Naive B cell (primary cell): Measurements from ENCODE around the gene ADAMTS3. TPM values are rescaled to one million over a fixed set of nuclear protein-coding genes. Genes with fewer than 3 reads are reported as not detected.
"Not testable (repeated sequence)": the region's sequence is repeated elsewhere in the genome, so short reads cannot be mapped to it uniquely, and the experiment has no call there.

Source experiments
- ATAC-seq, 2 donors: fragments of 150-1000 bp; cut with Tn5 transposase; 2 replicates each; pipeline ENCODE4 v1.10.0; 2021; ENCODE audit warnings: low read depth in 2 of 2, mild to moderate bottlenecking in 2 of 2, moderate library complexity in 2 of 2
- DNase-seq: peaks from one replicate; pipeline ENCODE4 v3.0.0; 2022
- H3K27ac Mint-ChIP-seq, 6 donors: one replicate each; pipeline ENCODE4 v1.8.0; 2020 to 2022; ENCODE audit warnings: mild to moderate bottlenecking in 6 of 6, mixed read lengths in 6 of 6, moderate library complexity in 5 of 6, inconsistent platforms in 2 of 6
- H3K27me3 Mint-ChIP-seq, 3 donors: one replicate each; pipeline ENCODE4 v1.8.0; 2021 to 2022; ENCODE audit warnings: mixed read lengths in 3 of 3, mild to moderate bottlenecking in 1 of 3
- H3K36me3 Mint-ChIP-seq, 2 donors: one replicate each; pipeline ENCODE4 v1.8.0; 2020 to 2022; ENCODE audit warnings: mixed read lengths in 2 of 2, inconsistent platforms in 1 of 2, mild to moderate bottlenecking in 1 of 2
- H3K4me1 Mint-ChIP-seq, 3 donors: one replicate each; pipeline ENCODE4 v1.8.0; 2020 to 2022; ENCODE audit warnings: mixed read lengths in 3 of 3, inconsistent platforms in 1 of 3, mild to moderate bottlenecking in 1 of 3, moderate library complexity in 1 of 3
- H3K4me3 Mint-ChIP-seq, 8 donors: one replicate each; pipeline ENCODE4 v1.8.0; 2020 to 2022; ENCODE audit warnings: mild to moderate bottlenecking in 8 of 8, mixed read lengths in 8 of 8, moderate library complexity in 8 of 8, inconsistent platforms in 2 of 8
- H3K9me3 Mint-ChIP-seq, 7 donors: one replicate each; pipeline ENCODE4 v1.8.0; 2020 to 2022; ENCODE audit warnings: mixed read lengths in 7 of 7, mild to moderate bottlenecking in 5 of 7, inconsistent platforms in 2 of 7, moderate library complexity in 1 of 7
- polyA plus RNA-seq, 6 donors: library from polyadenylated mRNA; unstranded; fragments of 300-500 nt; fragmentation: Illumina TruSeq; gene quantifications; one replicate each; pipeline ENCODE4 v1.2.3, GENCODE V29; 2021; ENCODE audit warnings: low read depth in 6 of 6

ADAMTS3 gene
- polyA plus RNA-seq, 6 donors from 2014 or later, result not detected

GRCh38 chr4:72440386-72440785, 128.6 kb downstream of the ADAMTS3 start:
- H3K4me1 Mint-ChIP-seq, result no peaks in the 10 kb centered on the region
- DNase-seq (no peak), ATAC-seq (no peak)
- H3K4me3 Mint-ChIP-seq, result no peak overlapping the region
- no peak overlapping the region for H3K27ac Mint-ChIP-seq
- H3K36me3 Mint-ChIP-seq, result no peaks in the 10 kb centered on the region
- peaks cover 0 to 3% (median 0%) of the 10 kb centered on the region in 7 donors for H3K9me3 Mint-ChIP-seq
- H3K27me3 Mint-ChIP-seq, result no peaks in the 10 kb centered on the region

- no peaks in the 10 kb centered on the region for H3K36me3 Mint-ChIP-seq
Measured at GRCh38 chr4:72432975-72433374, 136.0 kb downstream of the ADAMTS3 start.

GRCh38 chr4:72432282-72432681, 136.7 kb downstream of the ADAMTS3 start:
- no peaks in the 10 kb centered on the region for H3K4me1 Mint-ChIP-seq
- H3K27ac Mint-ChIP-seq, result peak overlapping the region in 1 of 6 donors; percentile 77
- no peak overlapping the region for H3K4me3 Mint-ChIP-seq
- DNase-seq (no peak), ATAC-seq (no peak)
- no peaks in the 10 kb centered on the region for H3K36me3 Mint-ChIP-seq
- peaks cover 0 to 3% (median 0%) of the 10 kb centered on the region in 7 donors for H3K9me3 Mint-ChIP-seq
- H3K27me3 Mint-ChIP-seq, result no peaks in the 10 kb centered on the region

More at GRCh38 chr4:72432975-72433374, 136.0 kb downstream of the ADAMTS3 start:
- no peak for ATAC-seq
- Mint-ChIP-seq H3K4me1 (no peaks in the 10 kb centered on the region), H3K27me3 (no peaks in the 10 kb centered on the region), H3K9me3 (peaks cover 0 to 3% (median 0%) of the 10 kb centered on the region in 7 donors), H3K27ac (no peak overlapping the region), H3K4me3 (no peak overlapping the region)
- no peak for DNase-seq

GRCh38 chr4:72430988-72431387, 138.0 kb downstream of the ADAMTS3 start:
- ATAC-seq, result no peak
- DNase-seq, result no peak
- Mint-ChIP-seq H3K4me3 (no peak overlapping the region), H3K9me3 (peaks cover 0 to under 1% (median 0%) of the 10 kb centered on the region in 7 donors), H3K36me3 (no peaks in the 10 kb centered on the region), H3K27me3 (no peaks in the 10 kb centered on the region), H3K27ac (no peak overlapping the region), H3K4me1 (no peaks in the 10 kb centered on the region)

- Mint-ChIP-seq H3K27ac (no peak overlapping the region), H3K4me1 (no peaks in the 10 kb centered on the region), H3K27me3 (no peaks in the 10 kb centered on the region), H3K9me3 (no peaks in the 10 kb centered on the region), H3K4me3 (no peak overlapping the region), H3K36me3 (no peaks in the 10 kb centered on the region)
- DNase-seq (no peak), ATAC-seq (no peak)
Measured at GRCh38 chr4:72430050-72430449, 139.0 kb downstream of the ADAMTS3 start.

GRCh38 chr4:72429397-72429889, 139.6 kb downstream of the ADAMTS3 start:
- H3K9me3 Mint-ChIP-seq, result no peaks in the 10 kb centered on the region
- H3K27ac Mint-ChIP-seq, result no peak overlapping the region

GRCh38 chr4:72427057-72427456, 142.0 kb downstream of the ADAMTS3 start:
- no peaks in the 10 kb centered on the region for H3K36me3 Mint-ChIP-seq
- no peaks in the 10 kb centered on the region for H3K9me3 Mint-ChIP-seq
- H3K27ac Mint-ChIP-seq, result no peak overlapping the region
- no peaks in the 10 kb centered on the region for H3K4me1 Mint-ChIP-seq
- ATAC-seq, result no peak
- H3K27me3 Mint-ChIP-seq, result no peaks in the 10 kb centered on the region
- H3K4me3 Mint-ChIP-seq, result no peak overlapping the region
- no peak for DNase-seq

More at GRCh38 chr4:72429397-72429889, 139.6 kb downstream of the ADAMTS3 start:
- no peaks in the 10 kb centered on the region for H3K4me1 Mint-ChIP-seq
- DNase-seq, result no peak
- no peak overlapping the region for H3K4me3 Mint-ChIP-seq
- H3K27me3 Mint-ChIP-seq, result no peaks in the 10 kb centered on the region
- no peaks in the 10 kb centered on the region for H3K36me3 Mint-ChIP-seq
- no peak for ATAC-seq

- H3K27me3 Mint-ChIP-seq, H3K4me3 Mint-ChIP-seq, H3K4me1 Mint-ChIP-seq, H3K9me3 Mint-ChIP-seq, H3K27ac Mint-ChIP-seq, H3K36me3 Mint-ChIP-seq, DNase-seq, ATAC-seq: not testable (repeated sequence)
Measured at GRCh38 chr4:72425908-72426307, 143.1 kb downstream of the ADAMTS3 start.

GRCh38 chr4:72424006-72424405, 145.0 kb downstream of the ADAMTS3 start:
- H3K36me3 Mint-ChIP-seq, result no peaks in the 10 kb centered on the region
- H3K4me1 Mint-ChIP-seq, result no peaks in the 10 kb centered on the region
- DNase-seq, result no peak
- no peak overlapping the region for H3K27ac Mint-ChIP-seq
- H3K4me3 Mint-ChIP-seq, result no peak overlapping the region
- H3K9me3 Mint-ChIP-seq, result peaks cover 0 to 9% (median 0%) of the 10 kb centered on the region in 7 donors
- no peaks in the 10 kb centered on the region for H3K27me3 Mint-ChIP-seq
- ATAC-seq, result no peak

GRCh38 chr4:72422416-72422815, 146.6 kb downstream of the ADAMTS3 start:
- Mint-ChIP-seq H3K36me3 (no peaks in the 10 kb centered on the region), H3K9me3 (peaks cover 0 to 9% (median 0%) of the 10 kb centered on the region in 7 donors), H3K27ac (no peak overlapping the region), H3K4me3 (no peak overlapping the region), H3K27me3 (no peaks in the 10 kb centered on the region), H3K4me1 (no peaks in the 10 kb centered on the region)
- ATAC-seq, result no peak
- no peak for DNase-seq

GRCh38 chr4:72418458-72418857, 150.6 kb downstream of the ADAMTS3 start:
- no peak overlapping the region for H3K4me3 Mint-ChIP-seq

GRCh38 chr4:72410158-72410557, 158.9 kb downstream of the ADAMTS3 start:
- DNase-seq (no peak), ATAC-seq (no peak)
- no peak overlapping the region for H3K4me3 Mint-ChIP-seq
- no peaks in the 10 kb centered on the region for H3K36me3 Mint-ChIP-seq
- peaks cover 0 to 2% (median 0%) of the 10 kb centered on the region in 7 donors for H3K9me3 Mint-ChIP-seq
- H3K27me3 Mint-ChIP-seq, result no peaks in the 10 kb centered on the region
- no peak overlapping the region for H3K27ac Mint-ChIP-seq
- no peaks in the 10 kb centered on the region for H3K4me1 Mint-ChIP-seq

More at GRCh38 chr4:72418458-72418857, 150.6 kb downstream of the ADAMTS3 start:
- ATAC-seq (no peak), DNase-seq (no peak)
- Mint-ChIP-seq H3K4me1 (no peaks in the 10 kb centered on the region), H3K27ac (no peak overlapping the region), H3K27me3 (no peaks in the 10 kb centered on the region), H3K36me3 (no peaks in the 10 kb centered on the region), H3K9me3 (peaks cover 0 to 9% (median 0%) of the 10 kb centered on the region in 7 donors)

- H3K27me3 Mint-ChIP-seq, result no peaks in the 10 kb centered on the region
- H3K4me3 Mint-ChIP-seq, result no peak overlapping the region
- no peaks in the 10 kb centered on the region for H3K4me1 Mint-ChIP-seq
- ATAC-seq (no peak), DNase-seq (no peak)
- H3K27ac Mint-ChIP-seq, result no peak overlapping the region
- H3K36me3 Mint-ChIP-seq, result no peaks in the 10 kb centered on the region
- H3K9me3 Mint-ChIP-seq, result peaks cover 0 to 2% (median 0%) of the 10 kb centered on the region in 7 donors
Measured at GRCh38 chr4:72408568-72408967, 160.5 kb downstream of the ADAMTS3 start.

- Mint-ChIP-seq H3K9me3 (peaks cover 0 to 2% (median 0%) of the 10 kb centered on the region in 7 donors), H3K27ac (no peak overlapping the region), H3K36me3 (no peaks in the 10 kb centered on the region), H3K4me3 (no peak overlapping the region), H3K27me3 (no peaks in the 10 kb centered on the region), H3K4me1 (no peaks in the 10 kb centered on the region)
- no peak for ATAC-seq
- DNase-seq, result no peak
Measured at GRCh38 chr4:72405417-72405816, 163.6 kb downstream of the ADAMTS3 start.

GRCh38 chr4:72397314-72397713, 171.7 kb downstream of the ADAMTS3 start:
- Mint-ChIP-seq H3K27ac (no peak overlapping the region), H3K27me3 (no peaks in the 10 kb centered on the region), H3K4me1 (no peaks in the 10 kb centered on the region), H3K9me3 (peaks cover 0 to 1% (median 0%) of the 10 kb centered on the region in 7 donors), H3K36me3 (no peaks in the 10 kb centered on the region), H3K4me3 (no peak overlapping the region)
- DNase-seq (no peak), ATAC-seq (no peak)
